ENCODE measurements around the gene PNKD. TPM values are rescaled to one million over a fixed set of nuclear protein-coding genes. Genes with fewer than 3 reads are reported as not detected.

Gene PNKD
- polyA plus RNA-seq, 6 donors from 2014 or later = 99.4 to 143 (median 127) TPM

GRCh38 chr2:218325566-218326160 lies 55.3 kb downstream of the PNKD start:
- Mint-ChIP-seq H3K4me3 (peak overlapping the region in 3 of 8 donors; percentile 63 to 76 (median 68)), H3K27me3 (peaks cover 5 to 18% (median 9%) of the 10 kb centered on the region in 3 donors), H3K4me1 (peaks cover 39 to 48% (median 46%) of the 10 kb centered on the region in 3 donors), H3K9me3 (no peaks in the 10 kb centered on the region), H3K36me3 (no peaks in the 10 kb centered on the region), H3K27ac (no peak overlapping the region)
- no peak for DNase-seq
- no peak for ATAC-seq (ENCODE audit: low read depth in 2 of 2)

- no peaks in the 10 kb centered on the region for H3K9me3 Mint-ChIP-seq
- peak overlapping the region in 2 of 8 donors; percentile 20 to 68 for H3K4me3 Mint-ChIP-seq
- peaks cover 32 to 46% (median 42%) of the 10 kb centered on the region in 3 donors for H3K4me1 Mint-ChIP-seq
- ATAC-seq (ENCODE audit: low read depth in 2 of 2) (no peak), DNase-seq (no peak)
- no peaks in the 10 kb centered on the region for H3K36me3 Mint-ChIP-seq
- peaks cover 5 to 18% (median 9%) of the 10 kb centered on the region in 3 donors for H3K27me3 Mint-ChIP-seq
- H3K27ac Mint-ChIP-seq = no peak overlapping the region
Measured at GRCh38 chr2:218326315-218326714, 56.0 kb downstream of the PNKD start.

DNA sequence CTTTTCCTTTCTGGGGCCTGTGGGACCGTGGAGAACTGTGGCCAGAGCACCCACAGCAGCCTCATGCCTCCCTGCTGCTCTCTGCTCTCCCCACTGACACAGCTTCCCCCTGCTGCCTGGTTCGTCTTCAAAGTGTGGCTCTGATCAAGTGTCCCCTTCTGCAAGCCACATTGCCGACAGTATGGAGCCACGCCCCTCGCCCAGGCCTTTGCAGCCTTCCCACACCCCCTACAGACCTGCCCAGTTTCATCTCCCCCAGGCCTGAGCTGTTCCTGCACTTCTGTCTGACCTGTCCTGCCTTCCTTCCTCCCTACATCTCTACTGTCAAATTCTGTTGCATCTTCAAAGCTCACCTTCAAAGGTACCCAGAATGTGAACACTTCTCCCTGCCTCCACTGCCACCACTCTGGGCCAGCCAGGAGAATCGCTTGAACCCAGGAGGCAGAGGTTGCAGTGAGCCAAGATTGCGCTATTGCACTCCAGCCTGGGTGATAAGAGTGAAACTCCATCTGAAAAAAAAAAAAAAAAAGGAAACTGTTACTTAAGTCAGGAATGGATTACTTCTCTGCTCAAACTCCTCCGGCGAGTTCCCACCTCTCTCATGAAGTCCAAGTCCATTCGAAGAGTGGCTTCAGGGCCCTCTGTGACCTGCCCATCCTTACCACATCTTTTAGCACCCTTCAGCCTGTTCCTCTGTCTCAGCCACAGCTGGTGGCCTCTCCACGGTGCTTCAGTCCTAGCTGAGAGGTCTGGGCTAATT lies 57.3 kb downstream of the PNKD start:
- Mint-ChIP-seq H3K4me1 (peaks cover 25 to 35% (median 32%) of the 10 kb centered on the region in 3 donors), H3K4me3 (peak overlapping the region in 2 of 8 donors; percentile 5 to 61), H3K27ac (peak overlapping the region in 1 of 6 donors; percentile 23), H3K9me3 (no peaks in the 10 kb centered on the region), H3K27me3 (peaks cover 5 to 19% (median 9%) of the 10 kb centered on the region in 3 donors), H3K36me3 (no peaks in the 10 kb centered on the region)
- ATAC-seq (ENCODE audit: low read depth in 2 of 2) (no peak), DNase-seq (no peak)

- no peak for DNase-seq
- no peaks in the 10 kb centered on the region for H3K36me3 Mint-ChIP-seq
- H3K9me3 Mint-ChIP-seq = no peaks in the 10 kb centered on the region
- peak overlapping the region in 1 of 8 donors; percentile 22 for H3K4me3 Mint-ChIP-seq
- no peak for ATAC-seq (ENCODE audit: low read depth in 2 of 2)
- H3K4me1 Mint-ChIP-seq = peaks cover 29 to 39% (median 36%) of the 10 kb centered on the region in 3 donors
- H3K27me3 Mint-ChIP-seq = peaks cover 5 to 24% (median 9%) of the 10 kb centered on the region in 3 donors
- H3K27ac Mint-ChIP-seq = peak overlapping the region in 3 of 6 donors; percentile 14 to 29 (median 23)
Measured at GRCh38 chr2:218328294-218328693, 58.0 kb downstream of the PNKD start.

DNA sequence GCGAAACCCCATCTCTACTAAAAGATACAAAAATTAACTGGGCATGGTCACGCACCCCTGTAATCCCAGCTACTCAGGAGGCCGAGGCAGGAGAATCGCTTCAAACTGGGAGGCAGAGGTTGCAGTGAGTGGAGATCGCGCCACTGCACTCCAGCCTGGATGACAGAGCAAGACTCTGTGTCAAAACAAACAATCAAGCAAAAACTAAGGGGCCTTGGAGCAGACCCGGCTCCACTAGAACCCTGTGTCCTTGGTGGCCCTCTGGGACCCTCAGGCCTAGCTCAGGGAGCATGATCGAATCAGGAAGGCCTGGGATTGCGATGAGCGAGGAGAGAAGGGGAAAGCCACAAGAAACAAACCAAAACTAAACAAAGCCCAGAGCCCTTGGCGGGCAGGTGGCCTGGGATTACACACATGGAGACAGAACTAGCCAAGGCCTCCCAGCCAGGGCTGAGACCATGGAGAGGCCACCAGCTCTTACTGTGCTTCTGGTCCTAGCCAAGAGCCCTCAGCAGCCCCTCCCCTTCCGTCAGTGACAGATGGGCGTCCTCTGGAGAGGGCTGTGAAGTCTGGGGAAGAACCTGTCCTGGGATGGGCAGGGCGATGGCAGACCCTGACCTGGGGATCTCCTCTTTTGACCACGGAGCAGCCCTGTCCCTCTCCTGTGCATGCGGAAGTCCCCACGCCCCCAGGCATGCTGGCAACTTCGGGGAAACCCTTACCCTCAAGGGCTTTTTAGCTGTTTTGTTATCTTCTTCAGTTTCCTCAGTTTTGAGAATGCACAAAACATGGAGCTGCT lies 58.9 kb downstream of the PNKD start:
- H3K4me3 Mint-ChIP-seq = peak overlapping the region in 6 of 8 donors; percentile 42 to 68 (median 53)
- ATAC-seq (ENCODE audit: low read depth in 2 of 2) = peak; percentile 41 to 60
- no peaks in the 10 kb centered on the region for H3K36me3 Mint-ChIP-seq
- H3K27ac Mint-ChIP-seq = peak overlapping the region; percentile 65 to 96 (median 82)
- no peaks in the 10 kb centered on the region for H3K9me3 Mint-ChIP-seq
- DNase-seq = no peak
- H3K4me1 Mint-ChIP-seq = peaks cover 24 to 33% (median 30%) of the 10 kb centered on the region in 3 donors
- H3K27me3 Mint-ChIP-seq = peaks cover 1 to 15% (median 5%) of the 10 kb centered on the region in 3 donors

DNA sequence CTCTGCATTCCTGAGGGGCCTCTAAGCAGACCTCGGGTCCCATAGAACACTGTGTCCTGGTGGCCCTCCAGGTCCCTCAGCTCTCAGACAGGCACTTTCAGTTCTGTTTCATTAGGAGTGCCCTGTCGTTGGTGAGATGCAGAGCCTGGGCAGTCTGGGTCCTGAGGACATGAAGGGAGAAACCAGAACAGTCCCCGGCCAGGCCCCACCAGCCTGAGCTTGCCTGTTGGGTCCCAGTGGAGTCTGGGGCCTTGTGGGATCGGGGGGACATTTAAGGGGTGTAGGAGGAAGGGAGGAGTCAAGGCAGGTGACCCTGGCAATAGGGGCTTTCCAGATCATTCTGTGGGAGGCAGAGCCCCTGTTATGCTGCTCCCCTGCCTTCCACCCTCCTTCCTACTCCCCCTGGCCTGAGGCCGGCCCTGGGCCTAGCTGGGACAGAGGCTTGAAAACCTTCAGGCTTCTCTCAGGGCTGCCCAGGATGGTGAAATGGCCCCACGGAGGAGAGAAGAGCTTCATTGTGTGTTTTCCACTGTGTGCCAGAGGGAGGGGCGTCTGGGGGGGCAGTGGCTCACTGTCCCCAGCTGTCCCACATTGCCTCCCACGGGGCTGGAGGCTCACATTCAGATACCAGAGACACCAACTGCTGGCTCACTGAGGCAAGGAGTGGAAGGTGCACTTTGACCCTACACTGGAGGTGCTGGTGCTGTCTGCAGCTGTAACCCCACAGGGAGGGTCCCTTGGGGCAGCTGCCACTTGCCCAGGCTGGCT lies 59.7 kb downstream of the PNKD start:
- Mint-ChIP-seq H3K27me3 (peaks cover 0 to 14% (median 5%) of the 10 kb centered on the region in 3 donors), H3K4me3 (peak overlapping the region in 6 of 8 donors; percentile 42 to 57 (median 52)), H3K27ac (peak overlapping the region; percentile 65 to 96 (median 80)), H3K36me3 (no peaks in the 10 kb centered on the region), H3K4me1 (peaks cover 24 to 38% (median 30%) of the 10 kb centered on the region in 3 donors), H3K9me3 (no peaks in the 10 kb centered on the region)
- DNase-seq (no peak), ATAC-seq (ENCODE audit: low read depth in 2 of 2) (peak; percentile 66 to 68)

DNA sequence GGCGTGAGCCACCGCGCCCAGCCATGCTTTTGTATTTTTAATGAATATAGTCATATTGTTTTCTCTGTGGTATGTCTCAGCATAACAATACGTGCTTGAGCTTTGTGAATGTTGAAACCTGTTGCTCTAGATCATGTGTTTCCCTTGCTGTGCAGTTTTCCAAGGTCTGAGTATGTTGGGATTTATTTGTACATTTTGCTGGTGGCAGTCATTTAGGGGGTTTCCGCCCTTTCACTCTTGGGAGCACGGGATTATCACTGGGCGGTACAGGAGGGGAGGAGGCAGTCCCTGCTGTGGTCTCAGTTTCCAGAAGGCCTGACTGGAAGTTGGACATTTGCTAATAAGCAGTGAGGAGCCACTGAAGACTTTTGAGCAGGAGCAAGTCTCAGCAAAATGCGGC lies 61.4 kb downstream of the PNKD start:
- H3K4me1 Mint-ChIP-seq = peaks cover 24 to 38% (median 30%) of the 10 kb centered on the region in 3 donors
- DNase-seq (no peak), ATAC-seq (ENCODE audit: low read depth in 2 of 2) (no peak)
- H3K36me3 Mint-ChIP-seq = no peaks in the 10 kb centered on the region
- no peaks in the 10 kb centered on the region for H3K9me3 Mint-ChIP-seq
- peaks cover 0 to 6% (median 0%) of the 10 kb centered on the region in 3 donors for H3K27me3 Mint-ChIP-seq
- H3K27ac Mint-ChIP-seq = peak overlapping the region in 2 of 6 donors; percentile 24 to 72
- H3K4me3 Mint-ChIP-seq = no peak overlapping the region

DNA sequence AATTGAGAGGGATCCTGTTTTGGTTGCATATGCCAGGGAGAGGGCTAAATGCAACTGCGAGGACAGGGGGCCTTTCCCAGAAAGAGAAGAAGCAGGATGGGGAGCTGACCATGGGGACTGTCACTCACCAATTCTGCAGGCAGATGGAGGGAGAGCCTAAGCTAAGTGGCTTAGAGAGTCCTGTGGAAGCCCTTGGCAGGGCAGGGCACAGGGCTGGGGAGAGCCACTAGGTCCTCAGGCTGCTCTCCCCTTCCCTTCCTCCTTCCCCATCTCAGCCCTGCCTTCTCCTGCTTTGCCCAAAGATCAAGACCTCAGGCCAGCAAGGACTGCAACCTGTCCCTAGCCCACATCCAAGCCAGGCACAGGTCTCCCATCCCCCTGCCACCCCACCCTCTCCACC lies 62.0 kb downstream of the PNKD start:
- DNase-seq = no peak
- Mint-ChIP-seq H3K4me1 (peaks cover 24 to 38% (median 30%) of the 10 kb centered on the region in 3 donors), H3K36me3 (no peaks in the 10 kb centered on the region), H3K27ac (peak overlapping the region in 1 of 6 donors; percentile 24), H3K27me3 (peaks cover 0 to 6% (median under 1%) of the 10 kb centered on the region in 3 donors), H3K9me3 (no peaks in the 10 kb centered on the region), H3K4me3 (no peak overlapping the region)
- ATAC-seq (ENCODE audit: low read depth in 2 of 2) = no peak

- no peak for DNase-seq
- Mint-ChIP-seq H3K27ac (peak overlapping the region in 2 of 6 donors; percentile 7 to 78), H3K4me1 (peaks cover 24 to 38% (median 30%) of the 10 kb centered on the region in 3 donors), H3K27me3 (peaks cover 0 to 6% (median 4%) of the 10 kb centered on the region in 3 donors), H3K9me3 (no peaks in the 10 kb centered on the region), H3K36me3 (no peaks in the 10 kb centered on the region), H3K4me3 (peak overlapping the region in 1 of 8 donors; percentile 26)
- no peak for ATAC-seq (ENCODE audit: low read depth in 2 of 2)
Measured at GRCh38 chr2:218332920-218333645, 62.8 kb downstream of the PNKD start.

DNA sequence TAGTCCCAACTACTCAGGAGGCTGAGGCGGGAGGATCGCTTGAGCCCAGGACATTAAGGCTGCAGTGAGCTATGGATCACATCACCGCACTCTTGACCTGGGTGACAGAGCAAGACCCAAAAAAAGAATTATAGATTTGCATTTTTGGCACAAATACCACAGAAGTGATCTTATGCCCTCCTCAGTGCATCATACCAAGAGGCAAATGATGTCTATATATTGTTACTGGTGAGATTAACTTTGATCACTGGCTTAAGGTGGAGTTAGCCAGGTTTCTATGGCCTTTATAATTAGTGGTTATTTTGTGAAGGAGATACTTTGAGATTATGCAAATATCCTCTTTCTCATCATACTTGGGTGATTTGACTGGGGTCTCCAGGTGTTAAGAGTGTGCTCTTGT lies 64.2 kb downstream of the PNKD start:
- Mint-ChIP-seq H3K36me3 (no peaks in the 10 kb centered on the region), H3K4me1 (peaks cover 19 to 27% (median 24%) of the 10 kb centered on the region in 3 donors)

GRCh38 chr2:218340656-218341055 lies 70.3 kb downstream of the PNKD start:
- H3K36me3 Mint-ChIP-seq = no peaks in the 10 kb centered on the region
- ATAC-seq (ENCODE audit: low read depth in 2 of 2) (no peak), DNase-seq (no peak)
- H3K9me3 Mint-ChIP-seq = no peaks in the 10 kb centered on the region
- peaks cover 0 to 10% (median 4%) of the 10 kb centered on the region in 3 donors for H3K27me3 Mint-ChIP-seq
- H3K4me3 Mint-ChIP-seq = no peak overlapping the region
- peak overlapping the region in 1 of 6 donors; percentile 72 for H3K27ac Mint-ChIP-seq
- no peaks in the 10 kb centered on the region for H3K4me1 Mint-ChIP-seq

More for the DNA sequence above, 64.2 kb downstream of the PNKD start:
- no peak overlapping the region for H3K27ac Mint-ChIP-seq
- H3K27me3 Mint-ChIP-seq = peaks cover 0 to 6% (median 4%) of the 10 kb centered on the region in 3 donors
- no peak overlapping the region for H3K4me3 Mint-ChIP-seq
- ATAC-seq (ENCODE audit: low read depth in 2 of 2) (peak in 1 of 2 donors; percentile 9), DNase-seq (no peak)
- no peaks in the 10 kb centered on the region for H3K9me3 Mint-ChIP-seq

DNA sequence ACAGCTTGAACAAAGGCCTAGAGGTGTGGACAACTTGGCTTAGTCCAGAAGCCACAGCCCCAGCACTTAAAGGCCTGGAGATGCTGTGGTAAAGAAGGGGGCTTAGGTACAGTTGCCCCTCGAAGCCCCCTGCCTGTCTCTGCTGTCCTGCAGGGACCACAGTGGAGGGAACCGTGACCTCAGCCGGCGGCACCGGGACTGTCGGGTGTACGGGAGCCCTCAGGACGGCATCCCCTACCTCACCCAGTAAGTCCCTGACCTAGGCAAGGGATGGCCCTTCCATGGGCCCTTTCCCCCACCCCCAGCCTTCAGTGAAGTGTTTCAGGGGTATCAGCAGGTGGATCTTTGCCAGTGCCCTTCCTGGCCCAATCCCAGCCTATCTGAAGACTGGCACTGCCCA lies 71.1 kb downstream of the PNKD start:
- Mint-ChIP-seq H3K27me3 (peaks cover 0 to 10% (median 5%) of the 10 kb centered on the region in 3 donors), H3K4me3 (no peak overlapping the region), H3K9me3 (no peaks in the 10 kb centered on the region), H3K36me3 (no peaks in the 10 kb centered on the region), H3K27ac (no peak overlapping the region), H3K4me1 (no peaks in the 10 kb centered on the region)
- no peak for ATAC-seq (ENCODE audit: low read depth in 2 of 2)
- no peak for DNase-seq

All from naive B cell (primary cell).